Heart left ventricle (tissue), 16 donors: Measurements from ENCODE around the gene CCDC159. TPM values are rescaled to one million over a fixed set of nuclear protein-coding genes. Genes with fewer than 3 reads are reported as not detected.

ENCODE experiments used
- ATAC-seq, 4 donors: fragments of 200-7000 bp; cut with Tn5 transposase; one replicate each; pipeline ENCODE4 v1.9.1; 2020 to 2022; ENCODE audit warnings: moderate library complexity in 4 of 4, mild to moderate bottlenecking in 3 of 4, moderate number of reproducible peaks in 1 of 4
- DNase-seq, 5 donors: peaks; one replicate each; pipeline ENCODE4 v3.0.0-alpha.2; 2020
- H3K27ac ChIP-seq, 12 donors: fragments of 200-600 bp; sonication (generic) in 4 of 12; one replicate each; pipeline versions ENCODE4 v1.5.0 to v1.8.0; 2016 to 2022; ENCODE audit warnings: mild to moderate bottlenecking in 2 of 12
- H3K27me3 ChIP-seq, 9 donors: fragments of 200-600 bp; sonication (generic) in 2 of 9; one replicate each; pipeline versions ENCODE4 v1.5.1 to v1.8.0; 2016 to 2022; ENCODE audit warnings: mild to moderate bottlenecking in 3 of 9
- H3K36me3 ChIP-seq, 9 donors: fragments of 200-600 bp; sonication (generic) in 2 of 9; one replicate each; pipeline versions ENCODE4 v1.5.0 to v1.8.0; 2018 to 2022; ENCODE audit warnings: mild to moderate bottlenecking in 2 of 9
- H3K4me1 ChIP-seq, 12 donors: fragments of 200-600 bp; sonication (generic) in 4 of 12; one replicate each; pipeline versions ENCODE4 v1.5.0 to v1.8.0; 2016 to 2022; ENCODE audit warnings: mild to moderate bottlenecking in 3 of 12
- H3K4me3 ChIP-seq, 12 donors: fragments of 200-600 bp; sonication (generic) in 4 of 12; one replicate each; pipeline versions ENCODE4 v1.5.0 to v1.8.0; 2017 to 2022; ENCODE audit warnings: mild to moderate bottlenecking in 9 of 12, moderate library complexity in 4 of 12
- H3K9me3 ChIP-seq, 12 donors: fragments of 200-600 bp; sonication (generic) in 4 of 12; one replicate each; pipeline versions ENCODE4 v1.5.0 to v1.8.0; 2016 to 2022; ENCODE audit warnings: mild to moderate bottlenecking in 1 of 12
- CTCF ChIP-seq, 12 donors: fragments of 200-600 bp; sonication (generic) in 4 of 12; IDR thresholded peaks; one replicate each; pipeline versions ENCODE4 v1.5.0 to v1.8.0; 2018 to 2022; ENCODE audit warnings: antibody characterized with exemption in 12 of 12, mild to moderate bottlenecking in 5 of 12
- POLR2A ChIP-seq, 2 donors: fragments of 450-650 bp; IDR thresholded peaks; one replicate each; pipeline ENCODE4 v1.6.1; 2017; ENCODE audit warnings: antibody characterized with exemption in 2 of 2, mild to moderate bottlenecking in 2 of 2, moderate library complexity in 2 of 2
- WGBS, 4 donors: extraction: QIAGEN DNeasy Blood & Tissue Kit in 2 of 4; methylation state at CpG; one replicate each; pipeline versions ENCODE4 v1.1.5 to v1.1.7; 2013 to 2018; 5-methylcytosine and 5-hydroxymethylcytosine counted together
- intact Hi-C, 10 donors: fragments of 100-400 bp; cut with DNase I; formaldehyde crosslinking; loops; one replicate each; pipeline versions ENCODE4 v1.11.1 to v1.14.2; 2022
- long read RNA-seq, 3 donors: library from polyadenylated mRNA; unstranded; transcript quantifications; one replicate each; pipeline ENCODE4 v2.0.0, GENCODE V29; 2020 to 2021
- polyA plus RNA-seq, 2 donors: library from polyadenylated mRNA; stranded (reverse); fragments of 200-250 nt; gene quantifications; one replicate each; pipeline ENCODE4 v1.2.3, GENCODE V29; 2013
- total RNA-seq, 9 donors: library from RNA; depleted of rRNA in 2 of 9; stranded (reverse); fragments of >200 nt in 2 of 9; fragmentation: NEBNext Ultra II Directional in 3 of 9; extraction: Animal tissue kit (Norgen Biotek cat#: 25700) in 3 of 9; gene quantifications; one replicate each; pipeline versions ENCODE4 v1.1.0 to v1.2.4, GENCODE V29; 2016 to 2023
- donor health status: ischemic (EF 13 %, LVEDD 7.1; RV severe dilation, severe dysfunction).
- donor health status: healthy with polysubstance abuse.
- donor health status: DM: no; HTN: yes; CAD: no.
- donor health status: DM: no; HTN: no; CAD: no.
- donor health status: ischemic (EF 25% LVEDD 6.9; RV normal size, moderate dysfunction).
- donor health status: ischemic (EF 25% LVEDD 5.7; RV mildly dilated, moderate dysfunction).
- donor health status: healthy.
- donor health status: DM: yes; HTN: yes; CAD: no.
- donor health status: ischemic (EF 35%, LVEDD 5.7; RV mildly dilated, moderate dysfunction).
- donor health status: nonischemic (EF 11% LVEDD 7.7; RV severe dilation, severe dysfunction).
- donor health status: DM: yes; HTN: yes; CAD: no.
- donor health status: PGD.
- donor health status: ischemic (EF 29% LVEDD 5.4; RV normal size, mild dysfunction).
- donor health status: nonischemic (EF 23%, LVEDD 6.1; RV moderate dilation, normal function).

The CCDC159 gene
- total RNA-seq (10 to 100 TPM; 13.6 to 26.2 (median 21.9) TPM), polyA plus RNA-seq (10 to 100 TPM; 11.5 to 34.9 TPM)
- long read RNA-seq, donor 1, partial matches to known transcripts = 0 of 13 reads
- long read RNA-seq, donor 1, other reads (novel, unspliced or antisense) = 11 of 13 reads
- long read RNA-seq, donor 2, partial matches to known transcripts = 2 of 16 reads
- long read RNA-seq, donor 2, other reads (novel, unspliced or antisense) = 11 of 16 reads
- long read RNA-seq, donor 3, partial matches to known transcripts = 1 of 4 reads
- long read RNA-seq, donor 3, other reads (novel, unspliced or antisense) = 2 of 4 reads

GRCh38 chr19:11346104-11346940, at the start of gene CCDC159, which contains the start of gene TMEM205:
TSS of gene CCDC159 (plus strand) at chr19:11346519. CDS start at chr19:11346607, 88 bp downstream.
TSS of gene TMEM205 (minus strand) at chr19:11346268. CDS start at chr19:11345619, 649 bp downstream.
- peaks cover 0 to 10% (median 0%) of the 10 kb centered on the region in 12 donors for H3K9me3 ChIP-seq
- 0 to 2% (median 1%) methylated on average over 23 to 50 of the region's 50 CpGs for WGBS, 4 donors
- DNase-seq = peak; percentile 98 to 99 (median 99)
- peaks cover 0 to 18% (median 3%) of the 10 kb centered on the region in 9 donors for H3K36me3 ChIP-seq
- peaks cover 0 to 32% (median 22%) of the 10 kb centered on the region in 12 donors for H3K4me1 ChIP-seq
- H3K4me3 ChIP-seq = peak within 1 kb of the TSS; percentile 42 to 87 (median 78)
- intact Hi-C loops = loop anchor here in 2 of 10 donors (1.0 to 5.0 kb wide), 4 partner anchors 28 to 89 kb away; partner anchors contain the start of genes EPOR (in 1 of the 2), ODAD3 (in 1 of the 2), PRKCSH (in 1 of the 2) and SWSAP1 (in 1 of the 2)
- TF ChIP-seq POLR2A (IDR thresholded peaks at IDR 0.05) (peak; percentile 17 to 94), CTCF (IDR thresholded peaks at IDR 0.05) (peak in 5 of 12 donors; percentile 12 to 37 (median 25))
- H3K27me3 ChIP-seq = no peaks in the 10 kb centered on the region
- peak within 1 kb of the TSS; percentile 48 to 92 (median 84) for H3K27ac ChIP-seq
- ATAC-seq = peak; percentile 92 to 98 (median 97)

- TF ChIP-seq POLR2A (IDR thresholded peaks at IDR 0.05) (no peak), CTCF (IDR thresholded peaks at IDR 0.05) (no peak)
- Histone ChIP-seq H3K4me3 (no peak overlapping the region), H3K27me3 (no peaks in the 10 kb centered on the region), H3K36me3 (no peaks in the 10 kb centered on the region), H3K4me1 (peaks cover 0 to 15% (median 0%) of the 10 kb centered on the region in 12 donors), H3K27ac (no peak overlapping the region), H3K9me3 (no peaks in the 10 kb centered on the region)
- DNase-seq (no peak), ATAC-seq (no peak)
- intact Hi-C loops = loop anchor here (5.0 to 10.0 kb wide), 7 partner anchors 37 to 285 kb away; partner anchors contain the start of genes SWSAP1 (in 6 of the 10), ELAVL3 (in 3 of the 10), RAB3D (in 3 of the 10) and EPOR (in 1 of the 10)
- WGBS, 4 donors = 75 to 80% (median 78%) methylated on average over 8 of the region's 8 CpGs
These were observed 46.1 kb upstream of the CCDC159 start for GRCh38 chr19:11299946-11300810.

- ATAC-seq (no peak), DNase-seq (no peak)
- intact Hi-C loops = loop anchor here in 1 of 10 donors (5.0 kb wide), 1 partner anchor 37 kb away; the partner anchor contains the start of gene RAB3D
- WGBS, 4 donors = 78 to 87% (median 85%) methylated on average over 11 of the region's 11 CpGs
- Histone ChIP-seq H3K27ac (no peak overlapping the region), H3K4me3 (no peak overlapping the region), H3K27me3 (no peaks in the 10 kb centered on the region), H3K4me1 (peaks cover 0 to 14% (median 0%) of the 10 kb centered on the region in 12 donors), H3K9me3 (no peaks in the 10 kb centered on the region), H3K36me3 (no peaks in the 10 kb centered on the region)
- no peak for TF ChIP-seq CTCF (IDR thresholded peaks at IDR 0.05)
- no peak for TF ChIP-seq POLR2A (IDR thresholded peaks at IDR 0.05)
These were observed 45.6 kb upstream of the CCDC159 start for GRCh38 chr19:11300811-11301120.
